ENCODE measurements around the gene WWC1.

DNA sequence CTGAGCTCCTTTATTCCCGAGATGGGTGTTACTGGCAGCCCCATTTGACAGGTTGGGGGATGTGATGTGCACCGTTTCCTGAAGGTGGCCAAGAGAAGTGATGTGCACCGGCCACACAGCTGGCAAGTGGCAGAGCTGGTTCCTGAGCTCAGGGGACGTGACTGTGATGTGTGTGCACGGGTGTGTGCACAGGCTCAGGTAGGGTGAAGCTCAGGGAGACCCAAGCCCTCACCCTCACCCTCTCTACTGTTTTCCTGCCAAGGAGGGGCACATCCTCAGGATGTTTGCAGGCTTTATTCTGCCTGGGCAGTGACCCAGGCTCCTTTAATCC lies 56.6 kb downstream of the WWC1 start:
- TF ChIP-seq, protein P1, sequence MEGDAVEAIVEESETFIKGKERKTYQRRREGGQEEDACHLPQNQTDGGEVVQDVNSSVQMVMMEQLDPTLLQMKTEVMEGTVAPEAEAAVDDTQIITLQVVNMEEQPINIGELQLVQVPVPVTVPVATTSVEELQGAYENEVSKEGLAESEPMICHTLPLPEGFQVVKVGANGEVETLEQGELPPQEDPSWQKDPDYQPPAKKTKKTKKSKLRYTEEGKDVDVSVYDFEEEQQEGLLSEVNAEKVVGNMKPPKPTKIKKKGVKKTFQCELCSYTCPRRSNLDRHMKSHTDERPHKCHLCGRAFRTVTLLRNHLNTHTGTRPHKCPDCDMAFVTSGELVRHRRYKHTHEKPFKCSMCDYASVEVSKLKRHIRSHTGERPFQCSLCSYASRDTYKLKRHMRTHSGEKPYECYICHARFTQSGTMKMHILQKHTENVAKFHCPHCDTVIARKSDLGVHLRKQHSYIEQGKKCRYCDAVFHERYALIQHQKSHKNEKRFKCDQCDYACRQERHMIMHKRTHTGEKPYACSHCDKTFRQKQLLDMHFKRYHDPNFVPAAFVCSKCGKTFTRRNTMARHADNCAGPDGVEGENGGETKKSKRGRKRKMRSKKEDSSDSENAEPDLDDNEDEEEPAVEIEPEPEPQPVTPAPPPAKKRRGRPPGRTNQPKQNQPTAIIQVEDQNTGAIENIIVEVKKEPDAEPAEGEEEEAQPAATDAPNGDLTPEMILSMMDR (IDR thresholded peaks at IDR 0.05) = no peak
- no peak for TF ChIP-seq POLR2A (IDR thresholded peaks at IDR 0.05)

Data from body of pancreas (tissue), 4 donors.